Left ventricle myocardium inferior (tissue), 1 donor: ENCODE results near the gene DNAH3. TPM values are rescaled to one million over a fixed set of nuclear protein-coding genes. Genes with fewer than 3 reads are reported as not detected.

Experiments
- DNase-seq: peaks from one replicate; pipeline ENCODE4 v3.0.0-alpha.2; 2020
- H3K27ac ChIP-seq: fragments of 200-600 bp; replicated peaks from 2 replicates; pipeline ENCODE4 v1.8.0; 2021
- H3K27me3 ChIP-seq: fragments of 200-600 bp; 2 replicates; pipeline ENCODE4 v1.8.0; 2021; ENCODE audit warnings: low read depth
- H3K36me3 ChIP-seq: fragments of 200-600 bp; 2 replicates; pipeline ENCODE4 v1.8.0; 2021
- H3K4me1 ChIP-seq: fragments of 200-600 bp; 2 replicates; pipeline ENCODE4 v1.8.0; 2021
- H3K4me3 ChIP-seq: fragments of 200-600 bp; 2 replicates; pipeline ENCODE4 v1.8.0; 2021; ENCODE audit warnings: mild to moderate bottlenecking, moderate library complexity
- H3K9me3 ChIP-seq: fragments of 200-600 bp; replicated peaks from 2 replicates; pipeline ENCODE4 v1.8.0; 2021
- CTCF ChIP-seq: fragments of 200-600 bp; IDR thresholded peaks from 2 replicates; pipeline ENCODE4 v1.8.0; 2021; ENCODE audit warnings: antibody characterized with exemption, mild to moderate bottlenecking, borderline replicate concordance
- intact Hi-C: fragments of 100-400 bp; cut with micrococcal nuclease; formaldehyde crosslinking; loops from one replicate; pipeline ENCODE4 v1.11.0; 2022
- total RNA-seq: library from RNA; stranded (reverse); fragmentation: NEBNext Ultra II Directional; extraction: Animal tissue kit (Norgen Biotek cat#: 25700); gene quantifications from one replicate; pipeline ENCODE4 v1.2.1, GENCODE V29; 2021
- donor health status: DM: no; HTN: yes; CAD: no; lungs with severe emphysema.

The DNAH3 gene
- total RNA-seq, 1 donor from 2014 or later: 1.8 TPM

- Histone ChIP-seq H3K9me3 (no peaks in the 10 kb centered on the region), H3K27ac (no peak overlapping the region), H3K4me3 (no peak overlapping the region), H3K4me1 (no peaks in the 10 kb centered on the region), H3K36me3 (peaks cover 29% of the 10 kb centered on the region), H3K27me3 (no peaks in the 10 kb centered on the region)
- TF ChIP-seq CTCF: no peak
- intact Hi-C loops: loop anchor here (10.0 kb wide), 2 partner anchors 109 to 369 kb away; no protein-coding TSS in a partner anchor
- DNase-seq: no peak
Observed at GRCh38 chr16:21185659-21186325, 35.1 kb upstream of the DNAH3 start.

GRCh38 chr16:21184834-21185233, 34.2 kb upstream of the DNAH3 start:
- intact Hi-C loops: loop anchor here (10.0 kb wide), 2 partner anchors 110 to 370 kb away; no protein-coding TSS in a partner anchor
- H3K27ac ChIP-seq: no peak overlapping the region
- no peak for DNase-seq

GRCh38 chr16:21183995-21184394, 33.3 kb upstream of the DNAH3 start:
- intact Hi-C loops: loop anchor here (10.0 kb wide), 2 partner anchors 111 to 371 kb away; no protein-coding TSS in a partner anchor
- peaks cover 47% of the 10 kb centered on the region for H3K36me3 ChIP-seq
- H3K4me3 ChIP-seq: no peak overlapping the region
- H3K27me3 ChIP-seq: no peaks in the 10 kb centered on the region
- no peaks in the 10 kb centered on the region for H3K9me3 ChIP-seq
- no peak for DNase-seq
- H3K4me1 ChIP-seq: peaks cover 6% of the 10 kb centered on the region
- no peak overlapping the region for H3K27ac ChIP-seq
- TF ChIP-seq CTCF: no peak

More at GRCh38 chr16:21184834-21185233, 34.2 kb upstream of the DNAH3 start:
- Histone ChIP-seq H3K4me1 (no peaks in the 10 kb centered on the region), H3K36me3 (peaks cover 39% of the 10 kb centered on the region), H3K9me3 (no peaks in the 10 kb centered on the region), H3K4me3 (no peak overlapping the region), H3K27me3 (no peaks in the 10 kb centered on the region)
- no peak for TF ChIP-seq CTCF

GRCh38 chr16:21179983-21180365, 29.3 kb upstream of the DNAH3 start:
- Histone ChIP-seq H3K27me3 (no peaks in the 10 kb centered on the region), H3K4me3 (no peak overlapping the region), H3K36me3 (peaks cover 86% of the 10 kb centered on the region), H3K4me1 (peaks cover 6% of the 10 kb centered on the region), H3K27ac (peak overlapping the region; percentile 52), H3K9me3 (no peaks in the 10 kb centered on the region)
- no peak for DNase-seq
- no peak for TF ChIP-seq CTCF
- intact Hi-C loops: loop anchor here (10.0 kb wide), 2 partner anchors 115 to 375 kb away; no protein-coding TSS in a partner anchor

GRCh38 chr16:21179126-21179982, 28.7 kb upstream of the DNAH3 start:
- Histone ChIP-seq H3K27ac (peak overlapping the region; percentile 52), H3K4me1 (peaks cover 6% of the 10 kb centered on the region), H3K9me3 (no peaks in the 10 kb centered on the region), H3K27me3 (no peaks in the 10 kb centered on the region), H3K4me3 (no peak overlapping the region), H3K36me3 (peaks cover 93% of the 10 kb centered on the region)
- no peak for TF ChIP-seq CTCF
- intact Hi-C loops: no loop called here
- no peak for DNase-seq
